H4 (cell line): Measurements from ENCODE around the gene FBXO34. TPM values are rescaled to one million over a fixed set of nuclear protein-coding genes. Genes with fewer than 3 reads are reported as not detected.

Experiments
- DNase-seq: peaks from one replicate; pipeline ENCODE4 v3.0.0-alpha.2; 2015; ENCODE audit warnings: low spot score
- total RNA-seq: library from RNA; depleted of rRNA; stranded (reverse); fragments of >200 nt; shearing (Covaris generic); gene quantifications from 2 replicates; pipeline ENCODE4 v1.2.3, GENCODE V29; 2014

FBXO34 gene
- total RNA-seq, 1 experiment from 2014 or later: 17.3 TPM

- peak; percentile 81 for DNase-seq
Observed at GRCh38 chr14:55271572-55272298, 514 bp downstream of the FBXO34 start.

- DNase-seq: no peak
Observed at GRCh38 chr14:55272387-55272786, 1.2 kb downstream of the FBXO34 start.

- no peak for DNase-seq
Observed at GRCh38 chr14:55272922-55273321, 1.7 kb downstream of the FBXO34 start.

GRCh38 chr14:55274146-55274545, 2.9 kb downstream of the FBXO34 start:
- no peak for DNase-seq

GRCh38 chr14:55274751-55275150, 3.5 kb downstream of the FBXO34 start:
- DNase-seq: no peak

- DNase-seq: no peak
Observed at GRCh38 chr14:55276736-55277135, 5.5 kb downstream of the FBXO34 start.

- no peak for DNase-seq
Observed at GRCh38 chr14:55277972-55278740, 6.9 kb downstream of the FBXO34 start.

- DNase-seq: no peak
Observed at GRCh38 chr14:55279384-55279783, 8.2 kb downstream of the FBXO34 start.

GRCh38 chr14:55281316-55281839, 10.2 kb downstream of the FBXO34 start:
- no peak for DNase-seq

- no peak for DNase-seq
Observed at GRCh38 chr14:55285048-55285652, 13.9 kb downstream of the FBXO34 start.

GRCh38 chr14:55288439-55288838, 17.2 kb downstream of the FBXO34 start:
- no peak for DNase-seq

GRCh38 chr14:55291480-55292081, 20.4 kb downstream of the FBXO34 start:
- DNase-seq: no peak

GRCh38 chr14:55294603-55295002, 23.4 kb downstream of the FBXO34 start:
- DNase-seq: no peak

GRCh38 chr14:55297611-55298499, 26.6 kb downstream of the FBXO34 start:
- no peak for DNase-seq

- DNase-seq: no peak
Observed at GRCh38 chr14:55298500-55298822, 27.2 kb downstream of the FBXO34 start.

GRCh38 chr14:55301437-55302121, 30.4 kb downstream of the FBXO34 start:
- peak; percentile 5 for DNase-seq

GRCh38 chr14:55302367-55303124, 31.3 kb downstream of the FBXO34 start:
- no peak for DNase-seq

GRCh38 chr14:55303125-55303499, 31.9 kb downstream of the FBXO34 start:
- DNase-seq: no peak

GRCh38 chr14:55303691-55304145, 32.5 kb downstream of the FBXO34 start:
- no peak for DNase-seq
